ENCODE results near the gene KCNT2. TPM values are rescaled to one million over a fixed set of nuclear protein-coding genes. Genes with fewer than 3 reads are reported as not detected.

KCNT2 gene
- polyA plus RNA-seq, 2 of the 4 experiments (the other 2 are of a cell fraction): 0.14 to 1.7 TPM

- no peak for TF ChIP-seq CEBPB (IDR thresholded peaks at IDR 0.05)
Observed at GRCh38 chr1:196603651-196604050, 4.6 kb downstream of the KCNT2 start (continued).

GRCh38 chr1:196598942-196599748, 9.1 kb downstream of the KCNT2 start:
- no peaks in the 10 kb centered on the region for H3K9me3 ChIP-seq
- no peak for FAIRE-seq
- TF ChIP-seq RCOR1 (IDR thresholded peaks at IDR 0.05; ENCODE audit: low read depth, low read length) (no peak), PHF8 (IDR thresholded peaks at IDR 0.05; ENCODE audit: borderline replicate concordance, low read depth) (no peak), ESRRA (IDR thresholded peaks at IDR 0.05; ENCODE audit: borderline replicate concordance, low read length) (no peak), ZNF302 (CRISPR knock-in tag; IDR thresholded peaks at IDR 0.05) (no peak), KDM1A (IDR thresholded peaks at IDR 0.05; ENCODE audit: low read depth) (no peak), NFE2L2 (conservative IDR thresholded peaks at IDR 0.05; ENCODE audit: low read length) (no peak), RNF2 (IDR thresholded peaks at IDR 0.05; ENCODE audit: borderline replicate concordance, low read depth) (no peak), JUNB (IDR thresholded peaks at IDR 0.05) (no peak), CBX2 (IDR thresholded peaks at IDR 0.05; ENCODE audit: borderline replicate concordance, low read depth) (no peak), MYC (IDR thresholded peaks at IDR 0.05; ENCODE audit: borderline replicate concordance, low read length) (no peak), MAZ (IDR thresholded peaks at IDR 0.05; ENCODE audit: borderline replicate concordance, low read depth, low read length) (no peak), CHD2 (IDR thresholded peaks at IDR 0.05; ENCODE audit: low read length, partially characterized antibody) (no peak), FOSL2 (IDR thresholded peaks at IDR 0.05) (no peak), FOSL2 (CRISPR knock-in tag; IDR thresholded peaks at IDR 0.05) (no peak), CBX8 (IDR thresholded peaks at IDR 0.05) (no peak), JUN (IDR thresholded peaks at IDR 0.05) (no peak), ZC3H11A (IDR thresholded peaks at IDR 0.05) (no peak), POLR2AphosphoS2 (conservative IDR thresholded peaks at IDR 0.05; ENCODE audit: low read length) (no peak), TP53 (CRISPR knock-in tag; IDR thresholded peaks at IDR 0.05) (no peak), ZSCAN20 (CRISPR knock-in tag; IDR thresholded peaks at IDR 0.05) (no peak), FOXS1 (CRISPR knock-in tag; IDR thresholded peaks at IDR 0.05) (no peak)
- no peaks in the 10 kb centered on the region for H3K4me1 ChIP-seq
- no peak for DNase-seq (ENCODE audit: low read depth in 1 of 2, low spot score in 1 of 2)
- WGBS (ENCODE audit: missing lambda C conversion rate): 34% methylated on average over 2 of the region's 2 CpGs
- no peak overlapping the region for H3K4me3 ChIP-seq
- ATAC-seq: peak in 1 of 2 experiments; percentile 44; a peak in 1 of 6 replicates
- H3K4me2 ChIP-seq: no peak overlapping the region
- H3K27ac ChIP-seq: no peak overlapping the region
- CTCF ChIA-PET: no interaction called here
- POLR2A ChIA-PET: no interaction called here

- ChIA-PET POLR2A (no interaction called here), CTCF (no interaction called here)
- TF ChIP-seq MAFK (IDR thresholded peaks at IDR 0.05; ENCODE audit: partially characterized antibody) (peak; percentile 92), CBX2 (IDR thresholded peaks at IDR 0.05; ENCODE audit: borderline replicate concordance, low read depth) (no peak), HOXB13 (CRISPR knock-in tag; IDR thresholded peaks at IDR 0.05; ENCODE audit: low read depth) (no peak), SREBF2 (IDR thresholded peaks at IDR 0.05) (no peak)
- Histone ChIP-seq H3K4me2 (no peak overlapping the region), H3K27ac (no peak overlapping the region), H3K4me3 (no peak overlapping the region), H3K9me3 (no peaks in the 10 kb centered on the region), H3K4me1 (no peaks in the 10 kb centered on the region)
- no peak for FAIRE-seq
- DNase-seq (ENCODE audit: low read depth in 1 of 2, low spot score in 1 of 2): no peak
- ATAC-seq: no peak
- 53% methylated on average over 2 of the region's 2 CpGs for WGBS (ENCODE audit: missing lambda C conversion rate)
Observed at GRCh38 chr1:196594700-196595099, 13.5 kb downstream of the KCNT2 start.

GRCh38 chr1:196593955-196594354, 14.3 kb downstream of the KCNT2 start:
- DNase-seq (ENCODE audit: low read depth in 1 of 2, low spot score in 1 of 2) (no peak), FAIRE-seq (no peak), ATAC-seq (no peak)
- H3K9me3 ChIP-seq: no peaks in the 10 kb centered on the region
- no peak overlapping the region for H3K27ac ChIP-seq
- CTCF ChIA-PET: no interaction called here
- H3K4me3 ChIP-seq: no peak overlapping the region
- H3K4me1 ChIP-seq: no peaks in the 10 kb centered on the region
- no peak overlapping the region for H3K4me2 ChIP-seq
- POLR2A ChIA-PET: no interaction called here
- TF ChIP-seq FOSB (CRISPR knock-in tag; IDR thresholded peaks at IDR 0.05) (no peak), POLR2AphosphoS2 (conservative IDR thresholded peaks at IDR 0.05; ENCODE audit: low read length) (no peak), JUN (IDR thresholded peaks at IDR 0.05) (no peak), CHD2 (IDR thresholded peaks at IDR 0.05; ENCODE audit: low read length, partially characterized antibody) (no peak), RAD21 (conservative IDR thresholded peaks at IDR 0.05 in 1 of 2, IDR thresholded peaks at IDR 0.05 in 1 of 2) (no peak), HOXB13 (CRISPR knock-in tag; IDR thresholded peaks at IDR 0.05; ENCODE audit: low read depth) (no peak), HES2 (IDR thresholded peaks at IDR 0.05) (no peak), EHMT2 (IDR thresholded peaks at IDR 0.05; ENCODE audit: low read depth) (no peak), ELK1 (IDR thresholded peaks at IDR 0.05; ENCODE audit: low read depth, low read length) (no peak), ZSCAN20 (CRISPR knock-in tag; IDR thresholded peaks at IDR 0.05) (no peak), KDM5A (IDR thresholded peaks at IDR 0.05) (no peak), CEBPB (IDR thresholded peaks at IDR 0.05) (no peak), MAZ (IDR thresholded peaks at IDR 0.05; ENCODE audit: borderline replicate concordance, low read depth, low read length) (no peak), USF2 (IDR thresholded peaks at IDR 0.05) (no peak)

All from A549 (cell line).